Stimulated activated CD4-positive, alpha-beta T cell treated with anti-CD3 and anti-CD28 coated beads, TNF-alpha, amount 100 ng/mL, for 24 hours (primary cell): ENCODE data around the gene ZNF17.
"Not testable (repeated sequence)": the region's sequence is repeated elsewhere in the genome, so short reads cannot be mapped to it uniquely, and the experiment has no call there.

Experiments used
- DNase-seq, 3 experiments: peaks; one replicate each; pipeline ENCODE4 v3.0.0-alpha.2; 2020; ENCODE audit warnings: low read depth in 3 of 3

The ZNF17 gene

GRCh38 chr19:57410877-57411671, at the start of gene ZNF17:
TSS of gene ZNF17 (plus strand) at chr19:57411161. CDS start at chr19:57413616, 2,455 bp downstream.
- peak; percentile 86 to 92 (median 91) for DNase-seq

GRCh38 chr19:57362419-57362818, 48.5 kb upstream of the ZNF17 start:
- DNase-seq, result no peak

- DNase-seq, result peak; percentile 96 to 97 (median 97)
Measured at GRCh38 chr19:57362997-57363687, 47.8 kb upstream of the ZNF17 start, which contains the start of the genes TRAPPC2B and ZNF547. TSS of gene TRAPPC2B (plus strand) at chr19:57363551. CDS start at chr19:57364834, 1,283 bp downstream. TSS of gene ZNF547 (plus strand) at chr19:57363551. CDS start at chr19:57368556, 5,005 bp downstream.

GRCh38 chr19:57363688-57364181, 47.2 kb upstream of the ZNF17 start:
- DNase-seq, result no peak

- DNase-seq, result no peak
Measured at GRCh38 chr19:57366776-57367175, 44.2 kb upstream of the ZNF17 start.

GRCh38 chr19:57374179-57374578, 36.8 kb upstream of the ZNF17 start:
- DNase-seq, result no peak

DNA sequence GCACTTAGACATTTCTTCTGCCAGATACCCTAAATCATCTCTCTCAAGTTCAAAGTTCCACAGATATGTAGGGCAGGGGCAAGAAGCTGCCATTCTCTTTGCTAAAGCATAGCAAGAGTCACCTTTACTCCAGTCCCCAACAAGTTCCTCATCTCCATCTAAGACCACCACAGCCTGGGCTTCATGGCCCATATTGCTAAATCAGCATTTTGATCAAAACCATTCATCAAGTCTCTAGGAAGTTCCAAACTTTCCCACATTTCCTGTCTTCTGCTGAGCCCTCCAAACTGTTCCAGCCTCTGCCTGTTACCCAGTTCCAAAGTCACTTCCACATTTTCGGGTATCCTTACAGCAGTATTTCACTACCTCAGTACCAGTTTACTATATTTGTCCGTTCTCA, 36.3 kb upstream of the ZNF17 start:
- not testable (repeated sequence) for DNase-seq

DNA sequence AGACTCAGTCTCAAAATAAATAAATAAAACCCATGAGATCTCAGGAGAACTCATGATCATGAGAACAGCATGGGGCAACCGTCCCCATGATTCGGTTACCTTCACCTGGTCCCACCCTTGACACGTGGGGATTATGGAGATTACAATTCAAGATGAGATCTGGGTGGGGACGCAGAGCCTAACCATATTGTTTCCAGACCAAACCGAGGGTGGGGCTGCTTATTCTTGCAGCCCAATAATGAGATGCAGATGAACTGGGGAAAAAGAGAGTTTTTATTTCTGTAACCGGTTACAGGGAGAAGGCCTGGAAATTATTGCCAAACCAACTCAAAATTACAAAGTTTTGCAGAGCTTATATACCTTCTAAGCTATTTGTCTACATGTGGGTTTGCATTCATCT, 34.8 kb upstream of the ZNF17 start:
- no peak for DNase-seq

DNA sequence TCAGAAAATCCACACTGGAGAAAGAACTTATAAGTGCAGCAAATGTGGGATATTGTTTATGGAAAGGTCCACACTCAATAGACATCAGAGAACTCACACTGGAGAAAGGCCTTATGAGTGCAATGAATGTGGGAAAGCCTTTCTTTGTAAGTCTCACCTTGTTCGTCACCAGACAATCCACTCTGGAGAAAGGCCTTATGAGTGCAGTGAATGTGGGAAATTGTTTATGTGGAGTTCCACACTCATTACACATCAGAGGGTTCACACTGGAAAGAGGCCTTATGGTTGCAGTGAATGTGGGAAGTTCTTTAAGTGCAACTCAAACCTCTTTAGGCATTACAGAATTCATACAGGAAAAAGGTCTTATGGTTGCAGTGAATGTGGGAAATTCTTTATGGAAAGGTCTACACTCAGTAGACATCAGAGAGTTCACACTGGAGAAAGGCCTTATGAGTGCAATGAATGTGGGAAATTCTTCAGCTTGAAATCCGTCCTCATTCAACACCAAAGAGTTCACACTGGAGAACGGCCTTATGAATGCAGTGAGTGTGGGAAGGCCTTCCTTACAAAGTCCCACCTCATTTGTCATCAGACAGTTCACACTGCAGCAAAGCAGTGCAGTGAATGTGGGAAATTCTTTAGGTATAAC, 33.3 kb upstream of the ZNF17 start:
- DNase-seq, result no peak

DNA sequence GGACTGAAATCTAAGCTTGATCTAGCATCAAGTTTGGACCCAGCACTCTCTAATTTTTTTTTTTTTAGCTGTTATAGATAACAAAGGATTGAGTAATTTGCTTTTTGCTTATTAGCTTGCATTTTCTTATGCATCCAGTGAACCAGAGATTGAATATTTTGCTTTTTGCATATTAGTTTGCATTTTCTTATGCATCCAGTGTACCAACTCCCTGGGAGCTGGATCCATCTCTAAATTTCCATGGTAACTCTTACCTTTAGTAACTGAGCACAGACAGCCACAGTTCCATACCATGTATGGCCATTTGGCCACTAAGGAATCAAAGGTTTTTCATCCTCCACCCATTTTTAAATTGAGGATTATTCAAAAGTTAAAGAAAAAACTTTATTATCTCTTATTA, 30.0 kb upstream of the ZNF17 start:
- DNase-seq, result no peak

DNA sequence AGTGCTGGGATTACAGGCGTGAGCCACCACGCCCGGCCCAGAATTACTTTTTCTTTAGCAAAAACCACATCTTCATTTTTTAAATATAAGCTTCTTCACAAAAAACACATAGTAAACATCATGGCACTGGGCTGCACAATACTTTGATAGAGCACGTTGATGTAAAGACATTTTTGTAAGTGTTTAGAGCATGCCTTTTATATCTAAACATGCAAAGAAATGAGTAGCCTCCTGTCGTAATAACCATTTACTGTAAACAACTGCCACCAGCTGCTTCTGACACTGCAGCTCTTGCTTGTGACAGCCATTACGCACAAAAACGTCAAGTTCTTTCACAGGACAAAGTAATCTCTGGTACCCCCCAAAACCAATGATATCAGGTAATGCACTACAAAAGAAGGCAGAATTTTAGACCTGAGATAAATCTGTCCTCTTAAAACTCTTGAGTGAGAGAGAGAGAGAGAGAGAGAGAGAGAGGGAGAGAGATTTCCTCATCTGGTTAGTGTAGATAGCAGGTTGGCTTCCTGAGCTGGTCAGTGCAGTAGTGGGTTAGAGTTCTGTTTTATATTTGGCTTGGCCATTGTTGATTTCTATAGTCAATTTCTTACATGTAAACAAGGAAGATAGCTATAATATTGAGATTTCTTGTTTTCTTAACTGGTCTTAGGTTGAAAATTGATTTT, 28.0 kb upstream of the ZNF17 start:
- DNase-seq, result no peak

- no peak for DNase-seq
Measured at GRCh38 chr19:57389194-57389729, 21.7 kb upstream of the ZNF17 start.

DNA sequence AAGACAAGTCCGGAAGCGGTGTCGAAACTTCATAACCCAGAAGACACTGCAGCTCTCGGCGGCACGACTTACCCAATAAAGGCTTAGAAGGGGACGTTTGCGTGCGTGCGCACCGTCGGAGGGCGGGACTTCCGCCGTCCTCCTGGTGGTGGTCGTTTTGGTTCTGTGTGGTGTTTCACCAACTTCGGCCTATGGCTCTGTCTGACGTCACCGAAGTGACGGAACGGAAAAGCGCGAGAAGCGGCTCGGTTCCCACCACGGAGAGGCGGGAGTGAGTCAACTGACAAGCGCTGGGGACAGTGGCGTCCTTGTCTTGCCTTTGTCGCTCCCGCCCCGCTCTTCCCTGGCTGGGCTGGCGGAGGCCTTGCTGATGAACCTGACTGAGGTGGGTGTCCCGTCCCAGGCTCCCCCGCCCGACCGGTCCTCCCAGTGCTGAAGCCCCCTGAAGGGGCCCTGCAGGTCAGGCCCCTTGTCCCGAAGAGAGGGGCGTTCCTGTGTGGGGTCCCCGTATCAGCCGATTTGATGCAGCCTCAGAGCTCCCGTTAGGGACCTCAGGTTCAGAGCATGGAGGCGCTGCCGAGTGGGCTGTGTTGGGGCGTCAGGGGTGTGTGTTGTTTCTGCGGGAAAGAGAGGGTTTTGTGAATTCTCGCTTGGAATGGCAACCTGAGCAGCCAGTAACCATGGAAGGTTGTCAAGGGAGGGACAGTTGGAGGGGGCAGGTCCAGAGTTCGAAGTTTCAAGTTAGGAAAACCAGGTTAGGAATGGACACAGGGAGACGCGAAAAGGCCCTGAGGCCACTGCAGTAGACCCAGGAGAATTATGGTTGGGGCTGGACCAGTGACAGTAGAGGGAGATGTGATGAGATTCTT, 21.0 kb upstream of the ZNF17 start, which contains the start of gene ZNF548:
ZNF548 (plus strand) TSS at position 125 of the 869 bp plus-strand sequence; CDS start at position 371, 246 bp downstream.
- DNase-seq, result peak; percentile 92 to 94 (median 93)

DNA sequence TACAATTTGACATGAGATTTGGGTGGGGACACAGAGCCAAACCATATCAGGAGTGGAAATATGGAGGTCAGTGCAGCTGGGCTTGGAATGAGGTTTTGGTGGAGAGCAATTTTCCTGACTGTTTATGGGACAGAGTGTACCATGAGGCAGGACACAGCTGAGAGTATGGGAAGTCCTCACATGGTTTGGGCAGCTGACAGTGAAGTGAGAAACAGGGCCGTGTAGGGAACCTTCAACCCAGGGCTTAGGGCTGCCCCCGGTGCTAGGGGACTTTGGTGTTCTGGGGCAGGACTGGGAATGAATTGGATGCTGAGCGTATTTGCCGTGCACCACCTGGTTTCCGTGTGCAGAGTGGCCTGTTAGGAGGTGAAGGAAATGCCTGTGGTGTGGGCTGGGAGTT, 15.3 kb upstream of the ZNF17 start:
- DNase-seq, result no peak

DNA sequence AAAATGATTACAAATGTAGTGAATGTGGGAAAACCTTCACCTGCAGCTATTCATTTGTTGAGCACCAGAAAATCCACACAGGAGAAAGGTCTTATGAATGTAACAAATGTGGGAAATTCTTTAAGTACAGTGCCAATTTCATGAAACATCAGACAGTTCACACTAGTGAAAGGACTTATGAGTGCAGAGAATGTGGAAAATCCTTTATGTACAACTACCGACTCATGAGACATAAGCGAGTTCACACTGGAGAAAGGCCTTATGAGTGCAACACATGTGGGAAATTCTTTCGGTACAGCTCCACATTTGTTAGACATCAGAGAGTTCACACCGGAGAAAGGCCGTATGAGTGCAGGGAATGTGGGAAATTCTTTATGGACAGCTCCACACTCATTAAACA, 12.1 kb upstream of the ZNF17 start:
- no peak for DNase-seq

DNA sequence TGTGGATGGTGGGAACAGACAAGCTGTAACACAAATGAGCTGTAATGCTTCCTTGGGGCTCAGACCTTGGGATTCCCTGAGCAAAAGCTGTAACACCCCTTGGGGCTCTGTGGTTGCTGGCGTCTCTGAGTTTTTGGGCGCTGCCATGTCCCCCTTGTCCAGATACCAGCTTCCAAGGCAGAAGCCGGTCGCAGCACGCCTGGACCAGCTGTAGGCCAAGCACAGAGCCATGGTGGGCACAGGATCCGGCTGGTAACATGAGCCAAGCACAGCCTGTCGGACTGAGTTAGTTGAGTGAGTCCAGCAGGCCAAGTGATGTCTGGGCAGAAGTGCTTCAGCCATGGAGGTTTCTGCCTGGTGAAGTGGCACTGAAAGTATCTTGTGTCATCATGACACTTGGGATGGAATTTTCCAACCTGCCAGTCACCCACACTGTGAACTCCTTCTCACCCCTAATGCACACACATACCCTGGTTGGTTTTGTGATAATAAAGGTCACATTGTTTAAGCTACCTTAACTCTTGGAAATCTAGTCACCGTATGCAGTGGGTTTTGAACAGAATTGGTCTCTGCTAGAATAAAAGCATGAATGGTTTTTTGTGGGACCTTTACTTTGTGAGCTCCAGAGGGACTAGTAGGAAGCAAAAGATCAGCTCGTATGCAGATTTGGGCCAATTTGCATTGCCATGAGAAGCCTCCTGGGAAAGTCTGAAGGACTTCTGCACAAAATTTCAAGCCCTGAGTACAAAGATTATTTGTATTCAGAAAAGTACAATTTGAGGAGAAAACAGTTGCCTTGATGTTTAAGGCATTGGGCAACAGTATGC, 7.0 kb upstream of the ZNF17 start:
- no peak for DNase-seq

DNA sequence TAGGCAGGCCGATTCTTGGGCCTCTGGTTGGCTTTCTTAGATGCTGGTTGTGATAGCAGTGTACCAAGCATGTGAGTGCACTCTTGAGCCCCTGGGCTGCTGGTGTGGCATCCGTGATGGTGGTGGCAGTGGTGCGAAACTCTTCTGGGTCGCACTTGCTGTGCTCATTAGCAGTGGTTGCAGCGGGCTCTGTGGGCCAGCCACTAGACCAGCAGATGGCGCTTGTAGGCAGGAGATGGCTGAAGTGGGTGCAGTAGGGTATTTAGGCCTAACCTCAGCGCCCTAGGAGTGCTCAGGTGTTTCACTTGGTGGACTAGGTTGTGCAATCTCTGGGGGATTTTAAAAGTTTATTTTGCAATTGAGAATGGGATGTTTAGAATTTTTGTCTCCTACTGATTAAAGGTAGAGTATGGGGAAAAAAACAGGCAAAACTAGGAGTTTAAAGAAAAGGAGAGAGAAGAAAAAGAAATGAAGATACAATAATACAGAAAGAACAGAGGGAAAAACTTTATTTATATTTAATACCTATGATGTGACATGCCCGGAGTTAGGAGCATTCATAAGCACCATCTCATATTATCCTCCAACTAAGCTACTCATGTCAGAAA, 4.3 kb upstream of the ZNF17 start:
- DNase-seq, result peak; percentile 38 to 61 (median 53)

GRCh38 chr19:57419439-57419838, 8.5 kb downstream of the ZNF17 start:
- DNase-seq, result no peak

DNA sequence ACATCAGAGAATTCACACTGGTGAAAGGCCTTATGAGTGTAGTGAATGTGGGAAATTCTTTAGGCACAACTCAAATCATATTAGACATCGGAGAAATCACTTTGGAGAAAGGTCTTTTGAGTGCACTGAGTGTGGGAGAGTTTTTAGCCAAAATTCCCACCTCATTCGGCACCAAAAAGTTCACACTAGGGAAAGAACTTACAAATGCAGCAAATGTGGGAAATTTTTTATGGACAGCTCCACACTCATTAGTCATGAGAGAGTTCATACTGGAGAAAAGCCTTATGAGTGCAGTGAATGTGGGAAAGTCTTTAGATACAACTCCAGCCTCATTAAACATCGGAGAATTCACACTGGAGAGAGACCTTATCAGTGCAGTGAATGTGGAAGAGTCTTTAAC, 10.1 kb downstream of the ZNF17 start:
- no peak for DNase-seq
